ENCODE measurements around the gene CAT. TPM values are rescaled to one million over a fixed set of nuclear protein-coding genes. Genes with fewer than 3 reads are reported as not detected.

Gene CAT
- total and polyA plus RNA-seq, 9 of the 15 experiments (the other 6 are each of a cell fraction or from before 2014, with no cell fraction given), result 86.7 to 183 (median 114) TPM

DNA sequence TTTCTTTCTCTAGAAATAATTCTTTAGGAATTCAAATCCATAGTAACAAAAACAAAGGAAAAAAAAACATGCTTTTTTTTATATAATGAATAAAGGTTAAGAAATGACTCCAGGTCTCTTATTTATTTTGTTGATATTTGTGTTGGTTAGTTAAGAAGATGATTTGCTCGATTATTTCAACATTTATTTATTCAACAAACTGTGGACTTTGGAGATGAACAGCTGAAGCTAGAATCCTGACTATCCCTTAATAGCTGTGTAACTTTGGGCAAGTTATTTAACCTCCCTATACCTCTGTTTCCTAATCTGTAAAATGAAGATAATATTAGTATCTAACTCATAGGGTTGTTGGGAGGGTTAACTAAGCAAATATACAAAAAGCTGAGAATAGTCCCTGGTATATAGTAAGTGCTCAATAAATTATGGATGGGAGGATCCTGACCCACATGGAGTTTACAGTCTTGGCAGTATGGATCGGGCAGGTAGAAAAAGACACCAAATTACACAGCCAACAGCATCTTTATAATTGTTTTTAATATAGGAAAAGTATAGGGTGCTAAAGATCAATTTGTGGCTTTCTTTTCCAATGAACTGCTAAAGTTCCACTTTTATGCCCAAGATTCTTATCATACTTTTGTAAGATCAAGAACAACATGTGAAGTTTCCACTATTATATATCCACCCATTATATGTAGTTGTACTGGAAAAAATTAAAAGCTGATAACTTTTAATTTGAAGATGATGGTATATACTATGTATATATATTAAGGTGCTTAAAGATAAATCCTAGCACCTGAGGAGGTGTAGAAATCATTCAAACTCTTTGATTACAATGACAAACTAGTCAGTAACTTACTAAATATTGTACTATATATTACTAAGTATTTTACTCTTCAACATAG, 1.3 kb upstream of the CAT start (continued):
- TF ChIP-seq HIVEP1 (CRISPR knock-in tag; IDR thresholded peaks at IDR 0.05) (no peak), HDAC2 (IDR thresholded peaks at IDR 0.05) (no peak), EGR1 (conservative IDR thresholded peaks at IDR 0.05) (no peak), KDM1A (IDR thresholded peaks at IDR 0.05) (peak; percentile 21 to 46; a peak in 2 of 4 replicates), BCOR (IDR thresholded peaks at IDR 0.05) (peak; percentile 73), ZNF444 (CRISPR knock-in tag; IDR thresholded peaks at IDR 0.05) (no peak), ZNF282 (CRISPR knock-in tag; IDR thresholded peaks at IDR 0.05) (no peak), FUS (optimal IDR thresholded peaks at IDR 0.05; ENCODE audit: low read depth, low read length) (no peak), HMBOX1 (IDR thresholded peaks at IDR 0.05) (no peak), ZNF551 (CRISPR knock-in tag; IDR thresholded peaks at IDR 0.05) (no peak), SLC30A9 (CRISPR knock-in tag; IDR thresholded peaks at IDR 0.05) (no peak), HNRNPK (IDR thresholded peaks at IDR 0.05; ENCODE audit: low read depth, low read length, poor library complexity, severe bottlenecking) (no peak), ZNF586 (CRISPR knock-in tag; conservative IDR thresholded peaks at IDR 0.05) (no peak), SRSF7 (optimal IDR thresholded peaks at IDR 0.05; ENCODE audit: low read depth, low read length) (no peak), MAFG (tag; conservative IDR thresholded peaks at IDR 0.05) (no peak), ZNF79 (CRISPR knock-in tag; IDR thresholded peaks at IDR 0.05; ENCODE audit: low read depth) (no peak), ZNF316 (IDR thresholded peaks at IDR 0.05) (peak; percentile 73), TRIM24 (IDR thresholded peaks at IDR 0.05) (peak in 1 of 2 experiments; percentile 63; a peak in 2 of 4 replicates), ZNF707 (CRISPR knock-in tag; conservative IDR thresholded peaks at IDR 0.05) (no peak), EWSR1 (IDR thresholded peaks at IDR 0.05; ENCODE audit: borderline replicate concordance, low read depth, partially characterized antibody) (no peak)
- TF ChIP-seq, protein P1, sequence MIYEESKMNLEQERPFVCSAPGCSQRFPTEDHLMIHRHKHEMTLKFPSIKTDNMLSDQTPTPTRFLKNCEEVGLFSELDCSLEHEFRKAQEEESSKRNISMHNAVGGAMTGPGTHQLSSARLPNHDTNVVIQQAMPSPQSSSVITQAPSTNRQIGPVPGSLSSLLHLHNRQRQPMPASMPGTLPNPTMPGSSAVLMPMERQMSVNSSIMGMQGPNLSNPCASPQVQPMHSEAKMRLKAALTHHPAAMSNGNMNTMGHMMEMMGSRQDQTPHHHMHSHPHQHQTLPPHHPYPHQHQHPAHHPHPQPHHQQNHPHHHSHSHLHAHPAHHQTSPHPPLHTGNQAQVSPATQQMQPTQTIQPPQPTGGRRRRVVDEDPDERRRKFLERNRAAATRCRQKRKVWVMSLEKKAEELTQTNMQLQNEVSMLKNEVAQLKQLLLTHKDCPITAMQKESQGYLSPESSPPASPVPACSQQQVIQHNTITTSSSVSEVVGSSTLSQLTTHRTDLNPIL (CRISPR knock-in tag; IDR thresholded peaks at IDR 0.05), result no peak
